Globus pallidus (tissue), 1 donor: Measurements from ENCODE around the gene IGF2R.

Source experiments
- DNase-seq: peaks from one replicate; pipeline ENCODE4 v3.0.0-alpha.2; 2015; ENCODE audit warnings: low spot score

The IGF2R gene

GRCh38 chr6:160028487-160029275 is 59.8 kb downstream of the IGF2R start:
- no peak for DNase-seq

- no peak for DNase-seq
Observed at GRCh38 chr6:160029525-160029924, 60.6 kb downstream of the IGF2R start.

- peak; percentile 76 for DNase-seq
Observed at GRCh38 chr6:160030103-160030502, 61.2 kb downstream of the IGF2R start.

GRCh38 chr6:160031442-160031841 is 62.6 kb downstream of the IGF2R start:
- DNase-seq: no peak

- no peak for DNase-seq
Observed at GRCh38 chr6:160031871-160032270, 63.0 kb downstream of the IGF2R start.

GRCh38 chr6:160032538-160032937 is 63.7 kb downstream of the IGF2R start:
- no peak for DNase-seq

- DNase-seq: no peak
Observed at GRCh38 chr6:160034036-160034930, 65.4 kb downstream of the IGF2R start.

- DNase-seq: no peak
Observed at GRCh38 chr6:160035241-160035640, 66.4 kb downstream of the IGF2R start.

GRCh38 chr6:160035693-160036330 is 66.9 kb downstream of the IGF2R start:
- DNase-seq: no peak

GRCh38 chr6:160036331-160036695 is 67.4 kb downstream of the IGF2R start:
- no peak for DNase-seq

GRCh38 chr6:160036790-160037206 is 67.9 kb downstream of the IGF2R start:
- no peak for DNase-seq

GRCh38 chr6:160038479-160038878 is 69.6 kb downstream of the IGF2R start:
- DNase-seq: no peak

GRCh38 chr6:160039441-160039840 is 70.6 kb downstream of the IGF2R start:
- DNase-seq: no peak

GRCh38 chr6:160040055-160040454 is 71.2 kb downstream of the IGF2R start:
- DNase-seq: no peak

- no peak for DNase-seq
Observed at GRCh38 chr6:160040527-160041264, 71.8 kb downstream of the IGF2R start.

GRCh38 chr6:160041608-160042007 is 72.7 kb downstream of the IGF2R start:
- DNase-seq: peak; percentile 16

GRCh38 chr6:160042014-160042773 is 73.3 kb downstream of the IGF2R start:
- DNase-seq: no peak

GRCh38 chr6:160042788-160043301 is 74.0 kb downstream of the IGF2R start:
- DNase-seq: no peak

- no peak for DNase-seq
Observed at GRCh38 chr6:160043784-160044183, 74.9 kb downstream of the IGF2R start.

- no peak for DNase-seq
Observed at GRCh38 chr6:160044687-160045086, 75.8 kb downstream of the IGF2R start.

- no peak for DNase-seq
Observed at GRCh38 chr6:160048471-160048870, 79.6 kb downstream of the IGF2R start.
